ENCODE measurements around the gene TOP2A. TPM values are rescaled to one million over a fixed set of nuclear protein-coding genes. Genes with fewer than 3 reads are reported as not detected.

TOP2A gene
- total RNA-seq, 1 experiment from 2014 or later, result 141 TPM

DNA sequence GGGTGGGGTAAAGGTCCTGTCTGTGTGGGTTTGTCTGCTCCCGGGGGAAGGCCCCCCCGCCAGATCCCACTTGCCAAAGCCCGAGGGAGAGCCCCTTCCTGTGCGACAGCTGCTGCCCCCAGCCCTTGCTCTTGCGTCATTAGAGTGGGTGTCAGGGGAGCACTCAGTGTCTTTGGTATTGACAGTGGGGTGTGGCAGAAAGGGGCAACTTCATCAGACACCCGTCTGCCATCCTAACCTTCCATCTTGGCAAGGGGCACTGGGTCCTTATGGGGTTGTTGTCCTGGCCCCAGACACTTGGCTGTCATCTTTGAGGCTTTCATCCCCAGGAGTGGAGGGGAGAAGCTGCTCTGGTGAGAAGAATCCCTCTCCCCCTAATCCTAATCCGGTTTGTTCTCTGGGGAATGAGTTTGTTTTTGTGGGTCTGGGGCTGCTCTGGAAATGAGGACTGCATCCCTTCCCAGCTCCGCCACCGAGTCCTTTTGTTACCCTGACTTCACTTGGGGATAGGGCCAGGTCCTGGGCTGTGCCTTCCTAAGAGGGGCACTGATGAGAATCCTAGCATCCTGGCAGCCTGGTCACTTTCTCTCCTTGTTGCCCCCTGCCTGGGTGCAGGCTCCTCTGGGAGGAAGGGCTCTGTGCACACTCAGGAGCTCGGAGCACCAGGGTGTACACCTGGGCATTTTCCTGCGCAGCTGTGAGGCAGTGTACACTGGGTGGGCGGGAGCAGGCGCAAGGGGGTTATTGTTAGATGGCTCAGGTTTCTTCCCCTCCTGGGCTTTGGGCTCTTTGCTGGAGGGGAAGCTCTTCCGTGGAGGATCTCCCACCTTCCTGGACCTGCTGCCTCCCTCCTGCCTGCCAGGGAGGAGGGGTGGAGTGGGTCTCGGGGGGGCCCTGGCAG is 74.2 kb downstream of the TOP2A start:
- Histone ChIP-seq H3K79me2 (ENCODE audit: insufficient read depth, low read length) (peaks cover 83% of the 10 kb centered on the region), H3K4me1 (ENCODE audit: control insufficient read depth in 1 of 2, insufficient read depth in 2 of 2, low read length in 2 of 2) (peaks cover 24 to 62% of the 10 kb centered on the region in 2 experiments), H3K9me2 (ENCODE audit: insufficient read depth) (no peaks in the 10 kb centered on the region), H3K4me3 (replicated peaks in 1 of 2; ENCODE audit: low read depth in 1 of 2, low read length in 2 of 2) (no peak overlapping the region), H3K27ac (ENCODE audit: low read depth, low read length) (no peak overlapping the region), H4K20me1 (ENCODE audit: insufficient read depth) (no peaks in the 10 kb centered on the region; the same call in 1 of the 2 replicates), H3K36me3 (ENCODE audit: control insufficient read depth in 1 of 2, insufficient read depth in 2 of 2, low read length in 2 of 2) (peaks cover 0 to 4% of the 10 kb centered on the region in 2 experiments; a peak in 1 of 4 replicates), H3K9ac (ENCODE audit: low read length) (no peak overlapping the region), H3K9me3 (ENCODE audit: control insufficient read depth in 1 of 2, insufficient read depth in 1 of 2, low read depth in 1 of 2, low read length in 2 of 2) (no peaks in the 10 kb centered on the region), H3K4me2 (ENCODE audit: low read length) (peak overlapping the region; percentile 82; the same call in 1 of the 2 replicates), H3K27me3 (ENCODE audit: insufficient read depth, low read length) (no peaks in the 10 kb centered on the region), H2AFZ (ENCODE audit: low read depth, low read length, poor library complexity, severe bottlenecking) (no peak overlapping the region)
- ChIA-PET RAD21 (ENCODE audit: low non-redundant PET in 1 of 2, low total read pairs in 2 of 2, uncharacterized antibody in 2 of 2, unreplicated experiment in 2 of 2) (interaction anchor here in 1 of 2 experiments (0.7 kb wide), 1 partner anchor 191 kb away, joined by 3 read pairs; no protein-coding TSS in a partner anchor), POLR2A (interaction anchor here (0.7 kb wide), 1 partner anchor 203 kb away, joined by 3 read pairs; the partner anchor contains the start of gene CASC3), CTCF (no interaction called here)
- DNase-seq (ENCODE audit: low read depth, low spot score), result no peak
- intact Hi-C loops (cut with micrococcal nuclease), result no loop called here
- BruUV-seq (replicated peaks), result no TSS peak
- ATAC-seq, result no peak
- TF ChIP-seq, protein P1, sequence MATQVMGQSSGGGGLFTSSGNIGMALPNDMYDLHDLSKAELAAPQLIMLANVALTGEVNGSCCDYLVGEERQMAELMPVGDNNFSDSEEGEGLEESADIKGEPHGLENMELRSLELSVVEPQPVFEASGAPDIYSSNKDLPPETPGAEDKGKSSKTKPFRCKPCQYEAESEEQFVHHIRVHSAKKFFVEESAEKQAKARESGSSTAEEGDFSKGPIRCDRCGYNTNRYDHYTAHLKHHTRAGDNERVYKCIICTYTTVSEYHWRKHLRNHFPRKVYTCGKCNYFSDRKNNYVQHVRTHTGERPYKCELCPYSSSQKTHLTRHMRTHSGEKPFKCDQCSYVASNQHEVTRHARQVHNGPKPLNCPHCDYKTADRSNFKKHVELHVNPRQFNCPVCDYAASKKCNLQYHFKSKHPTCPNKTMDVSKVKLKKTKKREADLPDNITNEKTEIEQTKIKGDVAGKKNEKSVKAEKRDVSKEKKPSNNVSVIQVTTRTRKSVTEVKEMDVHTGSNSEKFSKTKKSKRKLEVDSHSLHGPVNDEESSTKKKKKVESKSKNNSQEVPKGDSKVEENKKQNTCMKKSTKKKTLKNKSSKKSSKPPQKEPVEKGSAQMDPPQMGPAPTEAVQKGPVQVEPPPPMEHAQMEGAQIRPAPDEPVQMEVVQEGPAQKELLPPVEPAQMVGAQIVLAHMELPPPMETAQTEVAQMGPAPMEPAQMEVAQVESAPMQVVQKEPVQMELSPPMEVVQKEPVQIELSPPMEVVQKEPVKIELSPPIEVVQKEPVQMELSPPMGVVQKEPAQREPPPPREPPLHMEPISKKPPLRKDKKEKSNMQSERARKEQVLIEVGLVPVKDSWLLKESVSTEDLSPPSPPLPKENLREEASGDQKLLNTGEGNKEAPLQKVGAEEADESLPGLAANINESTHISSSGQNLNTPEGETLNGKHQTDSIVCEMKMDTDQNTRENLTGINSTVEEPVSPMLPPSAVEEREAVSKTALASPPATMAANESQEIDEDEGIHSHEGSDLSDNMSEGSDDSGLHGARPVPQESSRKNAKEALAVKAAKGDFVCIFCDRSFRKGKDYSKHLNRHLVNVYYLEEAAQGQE (IDR thresholded peaks at IDR 0.05; ENCODE audit: low read depth), result no peak
